NOMO-1 treated with DMSO at 0.1 percent for 48 hours (cell line): ENCODE measurements around the gene E2F4.
A peak's percentile ranks its signal among the peaks of the same experiment; 100 is the strongest.

Experiments used
- DNase-seq: peaks from one replicate; lab custom pipeline; 2025; ENCODE audit not compliant: unreplicated experiment; lab: John Stamatoyannopoulos, UW

E2F4 gene

DNA sequence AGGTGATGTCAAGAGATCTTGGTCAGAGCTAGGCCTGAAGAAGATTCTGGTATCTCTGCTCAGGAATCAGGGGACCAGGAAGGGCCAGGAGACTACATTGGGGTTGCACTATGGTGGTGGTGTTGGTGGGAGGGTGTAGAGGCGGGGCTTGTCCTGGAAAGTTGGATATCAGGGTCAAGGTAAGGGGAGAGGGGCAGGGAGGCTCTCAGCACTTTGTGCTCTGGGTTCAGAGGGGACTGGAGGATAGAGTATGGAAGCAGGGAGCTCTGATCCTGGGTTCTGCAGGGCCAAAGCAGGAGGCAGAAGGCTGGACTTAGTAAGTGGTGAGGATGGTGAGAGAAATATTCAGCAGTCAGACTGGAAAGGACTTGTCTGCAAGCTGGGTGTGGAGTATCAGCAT is 18.6 kb upstream of the E2F4 start:
- DNase-seq = no peak

DNA sequence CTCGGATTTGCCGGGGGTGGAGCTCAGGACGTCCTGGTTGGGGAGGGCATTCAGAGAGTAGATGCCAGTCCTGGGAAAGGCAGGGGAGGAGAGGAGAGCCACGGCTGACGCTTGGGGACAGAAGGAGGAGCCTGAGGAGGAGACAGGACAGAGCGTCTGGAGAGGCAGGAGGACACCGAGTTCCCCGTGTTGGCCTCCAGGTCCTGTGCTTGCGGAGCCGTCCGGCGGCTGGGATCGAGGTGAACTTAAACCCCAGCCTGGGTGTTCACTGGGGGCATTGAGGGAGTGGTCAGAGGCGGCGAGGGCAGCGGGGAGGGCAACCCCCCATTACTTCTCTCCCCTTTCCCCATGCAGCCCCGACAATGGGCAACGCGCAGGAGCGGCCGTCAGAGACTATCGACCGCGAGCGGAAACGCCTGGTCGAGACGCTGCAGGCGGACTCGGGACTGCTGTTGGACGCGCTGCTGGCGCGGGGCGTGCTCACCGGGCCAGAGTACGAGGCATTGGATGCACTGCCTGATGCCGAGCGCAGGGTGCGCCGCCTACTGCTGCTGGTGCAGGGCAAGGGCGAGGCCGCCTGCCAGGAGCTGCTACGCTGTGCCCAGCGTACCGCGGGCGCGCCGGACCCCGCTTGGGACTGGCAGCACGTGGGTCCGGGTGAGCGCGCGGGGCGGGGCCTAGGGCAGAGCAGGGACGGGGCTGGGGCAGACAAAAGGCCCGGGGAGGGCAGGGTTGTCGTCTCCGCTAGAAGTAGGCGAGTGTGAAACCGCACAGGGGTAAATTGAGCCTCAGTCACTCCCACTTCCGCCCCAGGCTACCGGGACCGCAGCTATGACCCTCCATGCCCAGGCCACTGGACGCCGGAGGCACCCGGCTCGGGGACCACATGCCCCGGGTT is 17.9 kb upstream of the E2F4 start:
- DNase-seq = peak; percentile 67

DNA sequence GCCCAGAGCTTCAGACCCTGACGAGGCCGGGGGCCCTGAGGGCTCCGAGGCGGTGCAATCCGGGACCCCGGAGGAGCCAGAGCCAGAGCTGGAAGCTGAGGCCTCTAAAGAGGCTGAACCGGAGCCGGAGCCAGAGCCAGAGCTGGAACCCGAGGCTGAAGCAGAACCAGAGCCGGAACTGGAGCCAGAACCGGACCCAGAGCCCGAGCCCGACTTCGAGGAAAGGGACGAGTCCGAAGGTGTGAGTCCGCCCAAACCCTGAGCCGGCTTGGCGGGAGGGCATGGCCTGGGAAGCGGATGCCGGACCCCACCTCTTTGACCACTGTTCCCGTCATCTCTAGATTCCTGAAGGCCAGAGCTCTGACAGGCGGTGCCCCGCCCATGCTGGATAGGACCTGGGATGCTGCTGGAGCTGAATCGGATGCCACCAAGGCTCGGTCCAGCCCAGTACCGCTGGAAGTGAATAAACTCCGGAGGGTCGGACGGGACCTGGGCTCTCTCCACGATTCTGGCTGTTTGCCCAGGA is 17.2 kb upstream of the E2F4 start:
- DNase-seq = no peak

DNA sequence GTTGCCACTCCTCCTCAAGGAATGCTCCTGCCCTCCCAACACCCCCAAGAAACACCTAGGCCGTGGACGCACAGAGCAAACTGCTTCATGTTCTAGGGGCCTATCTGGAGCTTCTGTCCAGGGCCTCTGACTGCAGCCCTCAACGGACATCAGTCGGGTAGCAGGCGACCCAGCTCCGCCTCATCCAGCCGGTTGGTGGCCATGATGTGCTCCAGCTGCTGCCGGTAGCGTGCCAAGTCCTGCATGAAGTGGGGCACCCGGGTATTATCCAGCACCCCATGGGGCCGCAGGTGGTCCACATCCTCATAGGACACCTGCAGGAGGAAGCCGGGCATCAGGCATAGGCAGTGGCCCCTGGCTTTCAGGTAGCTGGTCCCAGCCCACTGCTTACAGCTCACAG is 15.3 kb upstream of the E2F4 start:
- DNase-seq = no peak

DNA sequence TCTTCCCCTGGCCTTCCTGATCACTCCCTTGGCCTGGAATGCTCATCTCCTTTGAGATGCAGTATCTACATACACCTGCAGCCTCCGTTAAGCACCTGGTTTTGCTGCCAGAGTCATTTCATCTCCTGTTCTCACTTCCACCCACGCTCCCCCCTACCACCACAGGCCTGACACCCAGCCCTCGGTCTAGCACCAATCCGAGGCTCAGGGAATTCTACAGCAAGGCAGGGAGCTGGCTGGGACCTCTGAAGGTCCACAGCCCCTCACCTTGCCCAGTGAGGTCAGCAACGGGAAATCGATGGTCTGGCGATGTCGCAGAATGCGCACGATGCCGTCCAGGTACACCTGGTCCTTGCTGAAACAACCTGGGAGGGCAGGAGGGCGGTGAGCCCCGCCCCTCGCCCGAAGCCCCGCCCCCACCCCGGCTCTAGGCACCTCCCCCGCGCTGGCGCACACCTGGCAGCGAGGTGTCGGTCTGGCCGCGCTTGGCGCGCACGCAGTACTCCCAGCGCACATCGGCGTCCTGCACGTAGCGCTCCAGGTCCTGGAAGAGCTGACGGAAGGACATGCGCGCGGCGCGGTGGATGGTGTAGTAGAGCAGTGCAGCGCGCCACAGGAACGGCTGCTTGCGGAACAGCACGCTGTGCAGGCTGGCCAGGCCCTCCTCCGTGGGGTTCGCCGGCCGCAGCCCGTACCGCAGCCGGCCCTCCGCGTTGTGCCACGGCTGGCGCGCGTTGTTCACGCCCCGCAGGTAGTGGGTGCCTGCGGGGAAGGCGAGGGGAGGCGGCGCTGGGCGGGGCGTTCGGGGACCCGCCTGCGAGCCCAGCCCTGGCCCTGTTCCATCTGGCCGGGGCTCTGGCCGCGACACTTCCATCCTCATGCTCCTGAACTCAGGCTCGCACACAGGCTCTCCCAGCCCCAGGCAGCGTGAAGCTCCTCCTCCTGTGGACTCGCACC is 13.9 kb upstream of the E2F4 start:
- DNase-seq = no peak

DNA sequence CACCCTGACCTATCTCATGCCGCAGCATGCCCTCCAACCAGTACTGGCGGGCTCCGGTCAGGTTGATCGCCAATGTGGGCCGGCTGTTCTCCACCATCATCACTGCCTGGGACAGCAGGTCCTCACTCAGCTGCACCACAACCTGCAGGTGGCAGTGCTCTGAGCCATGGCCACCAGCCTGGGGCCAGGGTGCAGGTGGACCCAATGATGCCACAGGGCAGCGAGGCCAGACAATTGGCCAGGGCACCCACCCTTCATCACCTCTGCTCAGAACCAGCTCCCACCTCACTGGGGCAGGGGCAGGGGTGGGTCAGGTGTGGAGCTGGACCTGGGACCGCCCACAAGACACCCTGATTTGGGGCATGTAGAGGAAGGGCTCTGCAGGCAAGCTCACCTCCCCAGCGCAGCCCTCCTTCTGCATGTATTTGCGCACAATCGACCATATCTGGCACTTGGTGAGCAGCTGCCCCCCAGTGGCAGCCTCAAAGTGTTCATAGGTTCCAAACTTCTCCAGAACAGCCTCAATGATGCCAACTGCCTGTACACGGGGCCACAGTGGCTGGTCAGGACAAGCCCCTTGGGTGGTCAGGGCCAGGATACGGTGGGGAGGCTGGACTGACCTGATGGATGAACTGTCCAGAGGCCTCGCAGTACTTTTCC is 12.4 kb upstream of the E2F4 start:
- no peak for DNase-seq

DNA sequence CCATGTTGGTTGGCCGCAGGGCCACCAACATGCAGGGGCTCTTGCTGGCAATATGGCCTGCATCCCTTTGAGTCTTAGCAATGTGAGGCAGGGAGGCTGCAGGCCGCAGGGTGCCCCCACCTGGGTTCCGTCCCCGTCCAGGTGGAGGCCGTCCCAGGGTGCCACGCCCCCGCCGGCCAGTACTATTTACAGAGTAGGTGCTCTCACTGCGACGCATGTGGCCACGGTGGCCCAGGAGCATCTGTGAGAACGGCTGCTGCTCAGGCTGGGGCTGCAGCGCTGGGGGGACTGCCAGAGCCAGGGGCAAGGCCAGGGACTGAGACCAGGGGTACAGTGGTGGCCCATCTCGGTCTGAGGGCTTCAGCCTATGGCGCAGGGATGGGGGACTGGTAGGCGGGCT is 11.8 kb upstream of the E2F4 start:
- DNase-seq = no peak

DNA sequence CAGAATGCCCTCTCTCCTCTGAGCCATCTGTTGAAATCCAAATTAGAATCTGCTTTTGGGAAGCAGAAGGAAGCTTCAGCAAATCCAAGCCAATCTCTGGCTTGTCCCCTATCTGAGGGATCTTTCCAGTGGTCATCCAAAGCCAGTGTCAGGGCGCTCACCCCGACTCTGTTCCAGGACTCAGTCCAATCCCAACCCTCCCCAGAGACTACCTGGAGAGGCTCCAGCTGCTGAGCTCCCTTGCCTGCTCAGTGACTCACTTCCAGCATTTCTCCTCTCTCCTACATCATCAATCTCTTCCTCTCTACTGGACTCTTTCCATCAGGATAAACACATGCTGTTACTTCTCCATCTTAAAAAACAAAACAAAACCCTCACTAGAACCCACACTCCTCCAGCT is 10.6 kb upstream of the E2F4 start:
- no peak for DNase-seq

DNA sequence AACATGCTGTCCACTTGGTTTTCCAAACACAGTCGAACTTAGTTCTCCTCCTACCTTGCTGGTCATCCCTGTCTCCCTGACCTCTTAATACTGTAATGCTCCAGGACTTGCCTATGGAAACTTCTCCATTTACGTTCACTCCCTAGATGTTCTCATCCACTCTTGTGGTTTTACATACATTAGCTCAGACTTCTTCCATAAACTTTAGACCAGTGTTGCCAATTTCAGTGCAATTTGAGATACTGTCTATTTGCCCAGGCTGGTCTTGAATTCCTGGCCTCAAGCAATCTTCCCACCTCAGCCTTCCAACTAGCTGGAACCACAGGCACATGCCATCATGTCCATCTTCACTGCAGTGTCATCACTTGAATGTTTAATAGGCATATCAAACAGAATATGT is 9.7 kb upstream of the E2F4 start:
- no peak for DNase-seq

DNA sequence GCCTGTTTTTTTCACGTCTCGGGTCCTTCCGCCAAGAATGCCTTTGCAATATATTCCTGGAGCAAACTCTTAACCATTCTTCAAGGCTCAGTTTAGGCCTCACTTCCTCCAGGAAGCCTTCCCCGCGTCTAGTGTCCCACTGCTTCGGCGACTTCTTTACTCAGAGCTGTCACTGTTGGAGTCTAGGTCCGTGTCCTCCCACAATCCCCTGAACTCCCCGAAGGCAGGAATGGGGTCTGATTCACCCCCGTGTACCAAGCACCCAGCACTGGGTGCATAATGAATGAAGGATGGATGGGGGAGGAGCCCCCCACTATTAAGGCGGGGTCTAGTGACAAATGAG is 8.7 kb upstream of the E2F4 start:
- DNase-seq = no peak

DNA sequence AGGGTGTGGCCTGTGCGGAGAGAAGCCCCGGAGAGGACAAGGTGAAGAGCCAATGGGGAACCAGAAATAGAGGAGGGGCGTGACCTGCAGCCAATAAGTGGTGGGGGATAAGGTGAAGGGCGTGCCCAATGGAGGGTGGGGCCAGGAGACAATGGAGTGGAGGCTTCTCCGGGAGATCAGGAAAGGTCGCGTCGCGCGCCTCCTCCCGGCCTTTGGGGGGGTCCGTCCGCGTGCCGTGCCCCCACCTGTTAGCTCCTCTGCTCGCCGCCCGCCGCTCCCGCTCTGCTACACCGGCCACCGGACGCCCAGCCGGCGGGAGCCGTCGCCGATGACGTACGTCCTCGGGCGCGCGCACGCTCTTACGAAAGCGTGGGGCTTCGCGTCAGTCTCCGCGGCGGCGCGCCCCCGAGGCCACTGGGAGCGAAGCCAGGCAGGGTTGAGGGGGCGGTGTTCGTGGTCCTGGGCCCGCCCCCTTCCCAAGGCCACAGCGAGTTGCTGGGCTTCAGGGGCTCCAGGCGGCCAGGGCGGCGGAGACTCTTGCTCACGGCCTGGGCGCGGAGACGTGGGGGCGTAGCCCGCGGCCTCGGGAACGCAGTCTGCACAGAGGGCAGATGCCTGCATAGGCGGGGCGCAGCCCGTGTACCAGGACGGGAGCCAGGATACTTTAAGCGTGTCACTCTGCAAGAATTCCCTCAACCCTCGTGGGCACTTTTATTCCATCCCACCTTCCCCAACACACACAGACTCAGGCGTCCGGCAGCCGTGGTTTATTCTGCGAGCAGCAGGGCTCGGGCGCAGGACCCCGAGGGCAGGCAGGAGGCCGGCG is 8.1 kb upstream of the E2F4 start, which contains the start of gene MATCAP1:
Gene MATCAP1 (minus strand): TSS at position 337 of the 826 bp plus-strand sequence. CDS start 3,353 bp downstream, outside the sequence.
- peak; percentile 99 for DNase-seq

DNA sequence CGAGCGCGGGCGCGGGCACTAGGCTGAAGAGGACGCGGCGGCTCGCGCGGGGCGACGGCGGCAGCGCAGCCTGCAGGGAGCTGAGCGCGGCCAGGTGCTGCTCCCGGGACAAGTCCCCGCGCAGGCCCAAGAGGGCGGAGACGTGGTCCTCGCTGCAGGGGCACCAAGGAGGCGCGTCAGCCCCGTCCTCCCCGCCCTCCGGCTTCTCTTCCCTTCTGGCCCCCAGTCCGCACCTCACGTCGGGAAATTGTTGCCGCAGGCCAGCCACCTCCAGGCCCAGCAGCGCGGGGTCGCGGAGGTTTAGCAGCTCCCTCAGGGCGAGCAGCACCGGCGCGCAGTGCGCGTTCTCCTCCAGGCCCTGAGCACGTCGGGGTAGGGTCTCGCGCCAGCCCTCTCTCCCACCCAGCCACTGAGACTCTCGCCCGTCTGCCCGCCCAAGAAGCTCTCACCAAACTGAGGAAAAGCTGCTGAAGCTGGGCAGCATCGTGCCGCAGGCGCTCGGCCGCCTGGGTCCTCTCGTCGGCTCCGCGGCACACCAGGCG is 7.4 kb upstream of the E2F4 start:
- no peak for DNase-seq

DNA sequence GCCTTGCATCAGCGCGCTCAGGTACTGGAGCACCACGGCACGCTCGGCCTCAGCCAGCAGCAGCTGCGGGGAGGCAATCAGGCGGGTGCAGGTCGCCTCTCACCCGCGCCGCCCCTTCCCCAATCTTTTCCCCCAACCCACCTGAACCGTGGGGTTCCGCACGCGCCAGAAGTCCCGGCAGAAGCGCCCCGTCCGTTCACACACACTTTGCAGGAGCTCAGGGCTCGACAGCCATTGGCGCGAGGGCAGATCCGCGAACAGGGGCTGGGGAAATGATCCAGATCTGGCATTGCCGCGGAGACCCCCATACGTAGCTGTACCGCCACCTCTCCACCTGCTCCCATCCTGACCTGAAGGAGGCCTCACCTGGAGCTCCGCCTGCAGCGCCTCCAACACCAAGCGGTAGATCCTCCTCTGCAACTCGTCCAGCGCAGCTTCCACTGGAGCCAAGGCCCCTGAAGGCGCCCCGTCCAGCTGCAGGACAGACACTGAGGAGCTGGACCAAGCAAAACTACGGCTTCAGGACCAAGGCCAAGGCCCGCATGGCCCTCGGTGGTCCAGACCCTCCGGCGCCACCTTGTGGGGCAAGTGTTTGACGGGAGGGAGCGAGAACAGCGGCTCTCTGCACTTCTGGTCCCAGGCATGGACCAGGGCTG is 6.8 kb upstream of the E2F4 start:
- DNase-seq = peak; percentile 78

DNA sequence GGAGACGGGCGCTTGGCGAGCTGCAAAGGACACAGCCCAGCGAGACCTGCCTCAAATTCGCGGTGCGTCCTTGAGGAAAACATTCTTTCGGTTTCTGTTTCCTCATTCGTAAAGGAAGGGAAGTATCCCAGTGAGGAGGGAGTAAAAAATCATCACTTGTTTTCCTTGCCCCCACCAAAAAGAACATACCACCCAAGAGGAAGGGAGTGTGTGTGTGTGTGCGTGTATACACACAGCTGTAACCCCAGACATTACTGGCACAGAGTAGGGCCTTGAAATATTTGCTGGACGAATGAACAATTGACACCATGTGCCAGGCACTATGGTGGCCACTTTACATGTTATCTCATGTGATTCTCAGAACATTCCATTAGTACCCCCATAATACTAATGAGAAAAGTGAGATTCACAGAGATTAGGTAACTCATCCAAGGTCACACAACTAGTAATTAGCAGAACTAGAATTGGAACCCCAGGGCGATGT is 6.3 kb upstream of the E2F4 start:
- no peak for DNase-seq

DNA sequence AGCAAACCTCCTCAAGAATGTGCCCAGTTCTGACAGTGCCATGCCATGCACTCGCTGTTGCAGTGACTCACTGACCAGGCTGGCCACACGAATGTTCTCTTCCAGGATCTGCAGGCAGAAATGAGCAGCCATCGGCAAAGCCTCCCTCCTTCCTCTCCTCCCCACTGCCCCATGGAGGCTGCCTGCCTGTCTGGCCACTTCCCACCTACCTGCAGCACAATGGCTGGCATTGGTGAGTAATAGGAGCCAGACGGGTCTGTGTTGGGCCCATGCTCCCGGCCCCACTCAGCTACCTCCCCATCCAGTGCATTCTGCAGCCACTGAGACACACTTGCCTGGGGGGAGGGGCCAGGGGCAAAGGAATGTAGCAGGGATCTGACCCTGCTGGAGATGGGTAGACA is 5.4 kb upstream of the E2F4 start:
- no peak for DNase-seq

DNA sequence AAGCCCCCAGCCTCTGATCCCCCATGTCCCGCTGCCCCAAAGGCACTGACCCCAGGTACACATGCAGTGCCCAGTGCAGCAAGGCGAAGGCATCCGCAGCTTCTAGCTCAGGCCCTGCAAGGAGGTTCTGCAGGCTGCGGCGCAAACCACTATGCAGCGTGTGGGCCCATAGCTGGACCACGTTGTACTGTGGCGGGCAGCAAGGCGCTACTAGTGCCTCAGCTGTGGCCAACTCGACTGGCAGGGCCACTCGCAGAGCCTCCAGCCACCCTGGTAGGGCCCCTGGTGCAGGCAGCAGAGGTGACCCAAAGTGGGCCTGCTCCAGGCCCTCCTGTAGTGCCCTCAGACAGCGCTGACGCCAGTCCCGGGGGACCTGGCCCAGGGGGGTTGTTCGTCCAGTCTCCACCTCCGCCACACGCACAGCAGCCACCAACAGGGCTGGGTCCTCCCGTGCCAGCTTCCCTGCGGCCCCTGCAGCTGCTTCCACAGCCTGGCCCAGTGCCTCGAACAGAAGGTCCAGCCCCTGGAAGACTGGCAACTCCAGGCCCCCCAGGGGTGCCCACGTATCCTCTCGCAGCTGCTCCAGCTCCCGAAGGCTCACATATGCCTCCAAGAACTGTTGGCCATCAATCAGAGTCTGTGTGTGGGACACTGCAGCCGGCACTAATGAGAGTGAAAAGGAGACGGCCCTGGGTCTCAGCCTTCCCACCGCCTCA is 4.6 kb upstream of the E2F4 start:
- no peak for DNase-seq

DNA sequence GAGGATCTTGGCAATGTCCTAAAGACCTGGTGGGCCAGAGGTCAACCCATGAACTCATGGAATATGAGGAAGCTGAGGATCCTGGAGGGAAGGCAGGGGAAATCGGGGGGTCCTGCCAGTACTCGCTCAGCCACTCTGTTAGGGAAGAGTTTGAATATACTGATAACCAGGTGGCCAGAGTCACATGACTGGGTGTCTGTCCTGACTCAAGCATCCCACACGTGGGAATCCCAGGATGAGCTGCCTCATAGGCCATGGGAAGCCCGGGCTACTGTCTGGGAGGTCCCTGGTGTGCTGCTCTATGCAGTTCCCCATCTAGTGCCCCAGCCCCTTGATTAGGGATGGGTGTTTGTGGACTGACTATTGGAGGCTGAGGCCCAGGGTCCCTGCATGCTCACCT is 3.6 kb upstream of the E2F4 start:
- no peak for DNase-seq

DNA sequence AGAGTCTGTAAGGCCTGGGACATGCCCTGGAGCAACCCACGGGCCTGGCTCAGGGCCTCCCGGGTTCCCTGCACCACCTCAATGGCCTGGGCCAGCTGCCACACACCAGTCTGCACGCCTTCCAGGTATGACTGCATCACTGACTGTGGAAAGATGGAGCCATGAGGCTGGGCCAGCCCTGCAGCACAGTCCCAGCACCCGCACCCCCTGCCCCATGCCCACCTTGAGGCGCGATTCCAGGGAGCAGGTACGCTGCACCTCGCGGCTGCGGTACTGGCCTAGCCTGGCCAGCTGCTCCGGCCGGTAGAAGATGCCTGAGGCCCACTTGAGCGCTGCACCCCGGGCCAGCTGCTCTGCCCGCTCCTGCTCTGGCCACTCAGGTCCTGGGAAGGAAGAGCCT is 3.2 kb upstream of the E2F4 start:
- no peak for DNase-seq

DNA sequence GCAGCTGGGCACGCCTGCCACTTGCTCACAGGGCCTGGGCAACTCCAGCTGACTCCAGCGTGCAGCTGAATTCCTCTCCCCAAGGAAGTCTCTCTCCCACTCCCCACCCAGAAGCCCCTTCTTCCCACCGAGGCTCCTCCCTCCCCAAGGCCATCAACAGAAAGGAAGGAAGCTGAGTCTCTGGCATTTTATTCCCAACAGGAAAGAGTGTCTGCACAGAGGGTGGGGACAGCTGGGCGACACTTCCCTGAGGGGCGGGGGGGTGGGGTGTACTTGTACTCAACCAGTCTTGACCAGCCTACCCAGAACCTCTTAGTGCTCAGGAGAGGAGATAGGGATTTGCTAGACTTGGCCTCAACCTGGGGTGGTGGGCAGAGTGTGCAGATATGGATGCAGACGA is 1.9 kb upstream of the E2F4 start, which contains the start of gene EXOC3L1:
Gene EXOC3L1 (minus strand): TSS at position 96 of the 400 bp plus-strand sequence. CDS start 460 bp downstream, outside the sequence.
- no peak for DNase-seq
